ENCODE measurements around the gene ENHO. TPM values are rescaled to one million over a fixed set of nuclear protein-coding genes. Genes with fewer than 3 reads are reported as not detected.

ENHO gene
- total and polyA plus RNA-seq, 2 of the 8 experiments (the other 6 are each of a cell fraction or from before 2014, with no cell fraction given): 12.2 to 49.4 TPM

GRCh38 chr9:34521406-34522045 is 1.3 kb downstream of the ENHO start:
- H3K27me3 ChIP-seq (replicated peaks in 1 of 4; ENCODE audit: control insufficient read depth in 3 of 4, extremely low read depth in 1 of 4, insufficient read depth in 3 of 4, low read length in 3 of 4): peaks cover 1 to 14% (median 11%) of the 10 kb centered on the region in 4 experiments; a peak in 6 of 7 replicates
- H2BK12ac ChIP-seq (ENCODE audit: low read depth, low read length): no peak overlapping the region
- no peaks in the 10 kb centered on the region for H4K20me1 ChIP-seq (replicated peaks in 1 of 2; ENCODE audit: control insufficient read depth in 1 of 2, insufficient read depth in 2 of 2, low read length in 2 of 2)
- 0 out of 2 replicates have a peak overlapping the region, but pooled peaks have one; percentile 60 for H2BK5ac ChIP-seq (ENCODE audit: low read depth, low read length)
- peak overlapping the region; percentile 54 for H4K91ac ChIP-seq (replicated peaks; ENCODE audit: insufficient read length, low read length)
- H3K14ac ChIP-seq (ENCODE audit: insufficient read length): no peak overlapping the region
- no peaks in the 10 kb centered on the region for H3K79me2 ChIP-seq (ENCODE audit: control insufficient read depth in 1 of 2, insufficient read depth in 2 of 2, low read length in 2 of 2)
- no peaks in the 10 kb centered on the region for H3K36me3 ChIP-seq (ENCODE audit: control insufficient read depth in 2 of 4, insufficient read depth in 4 of 4, low read length in 3 of 4)
- no peak overlapping the region for H3K4ac ChIP-seq (replicated peaks; ENCODE audit: insufficient read length, low read depth, low read length)
- no peak overlapping the region for H3K23ac ChIP-seq (ENCODE audit: insufficient read length)
- no peak overlapping the region for H3K9ac ChIP-seq (replicated peaks in 1 of 4; ENCODE audit: extremely low read depth in 1 of 4, low read depth in 3 of 4, low read length in 3 of 4)
- H3K79me1 ChIP-seq (ENCODE audit: low read depth, low read length): no peaks in the 10 kb centered on the region
- H3K4me3 ChIP-seq (ENCODE audit: extremely low read depth in 1 of 4, insufficient read depth in 2 of 4, low read depth in 3 of 4, low read length in 4 of 4): peak overlapping the region in 1 of 4 experiments; percentile 78; a peak in 1 of 8 replicates
- WGBS, 2 experiments (ENCODE audit: extremely low coverage in 1 of 2, insufficient coverage in 1 of 2, insufficient read length in 1 of 2, insufficient replicate concordance in 2 of 2, low coverage in 1 of 2, low lambda C conversion rate in 2 of 2, missing lambda C conversion rate in 1 of 2): 90% methylated on average over 10 of the region's 11 CpGs; no CpG with 5 or more reads in 1 of the 2 experiments
- H3K4me2 ChIP-seq (ENCODE audit: insufficient read depth in 1 of 2, low read depth in 2 of 2, low read length in 2 of 2): peak overlapping the region; percentile 90 to 92; a peak in 1 of 4 replicates
- ChIA-PET POLR2A (ENCODE audit: partially characterized antibody) (no interaction called here), CTCF (ENCODE audit: partially characterized antibody) (interaction anchor here (0.9 to 6.2 kb wide), 10 partner anchors 8 to 117 kb away, joined by 3 to 53 read pairs (median 5); no protein-coding TSS in a partner anchor)
- no peak for TF ChIP-seq BRCA1 (IDR thresholded peaks at IDR 0.05; ENCODE audit: low read depth, low read length)
- TF ChIP-seq MAX (IDR thresholded peaks at IDR 0.05): no peak
- TF ChIP-seq KDM4A (IDR thresholded peaks at IDR 0.05; ENCODE audit: low read depth, low read length, severe bottlenecking): no peak
- TF ChIP-seq TAF7 (optimal IDR thresholded peaks at IDR 0.05; ENCODE audit: borderline replicate concordance, low read depth, low read length): no peak
- TF ChIP-seq NANOG (IDR thresholded peaks at IDR 0.05; ENCODE audit: insufficient read depth, low read depth, low read length, poor library complexity, severe bottlenecking): no peak
- H3K9me3 ChIP-seq (ENCODE audit: insufficient read depth in 2 of 2, low read depth in 1 of 2, low read length in 1 of 2): no peaks in the 10 kb centered on the region
- H3K4me1 ChIP-seq (replicated peaks in 1 of 4; ENCODE audit: control insufficient read depth in 3 of 4, insufficient read depth in 4 of 4, low read length in 3 of 4): peaks cover 0 to 17% (median 8%) of the 10 kb centered on the region in 4 experiments; a peak in 6 of 7 replicates
- no peak overlapping the region for H2BK20ac ChIP-seq (ENCODE audit: low read length)
- DNase-seq (ENCODE audit: low read depth in 1 of 2, low spot score in 2 of 2) (no peak), FAIRE-seq (no peak)
- no peak overlapping the region for H3K56ac ChIP-seq (replicated peaks; ENCODE audit: insufficient read length, low read depth, low read length)
- H3K23me2 ChIP-seq (ENCODE audit: low read depth, low read length): peaks cover 6% of the 10 kb centered on the region
- H2BK15ac ChIP-seq (ENCODE audit: low read length): no peak overlapping the region; the same call in 1 of the 2 replicates
- no peak overlapping the region for H2AFZ ChIP-seq (ENCODE audit: low read length)
- H3K18ac ChIP-seq (ENCODE audit: extremely low read depth, low read length): no peak overlapping the region
- no peak overlapping the region for H3K27ac ChIP-seq (ENCODE audit: low read depth, low read length)
- no peak overlapping the region for H2BK120ac ChIP-seq (replicated peaks; ENCODE audit: low read depth, low read length)
- H4K8ac ChIP-seq (ENCODE audit: extremely low read depth, insufficient read depth, low read length): peak overlapping the region; percentile 9; the same call in 1 of the 2 replicates
- 0 out of 2 replicates have a peak overlapping the region, but pooled peaks have one; percentile 86 for H2AK5ac ChIP-seq (ENCODE audit: low read depth, low read length)
- no peak overlapping the region for H4K5ac ChIP-seq (ENCODE audit: insufficient read length, low read depth, low read length)
